ENCODE measurements around the gene RHOJ.

RHOJ gene

GRCh38 chr14:63288853-63289252, 84.6 kb downstream of the RHOJ start:
- peaks cover 0 to 10% (median 3%) of the 10 kb centered on the region in 5 donors for H3K4me1 ChIP-seq (ENCODE audit: control insufficient read depth in 5 of 5, insufficient read depth in 5 of 5, low read length in 5 of 5)
- H3K9ac ChIP-seq (ENCODE audit: low read length in 5 of 5) = no peak overlapping the region
- no peaks in the 10 kb centered on the region for H3K9me3 ChIP-seq (ENCODE audit: control insufficient read depth in 5 of 5, low read length in 5 of 5)
- H3K27ac ChIP-seq (ENCODE audit: low read depth, low read length) = no peak overlapping the region
- peaks cover 0 to 4% (median 0%) of the 10 kb centered on the region in 5 donors for H3K27me3 ChIP-seq (ENCODE audit: control insufficient read depth in 5 of 5, insufficient read depth in 4 of 5, low read length in 5 of 5)
- H3K4me3 ChIP-seq (ENCODE audit: low read depth in 1 of 5, low read length in 5 of 5) = no peak overlapping the region
- peaks cover 0 to 16% (median 11%) of the 10 kb centered on the region in 5 donors for H3K36me3 ChIP-seq (ENCODE audit: control insufficient read depth in 5 of 5, insufficient read depth in 5 of 5, low read length in 5 of 5)

- H3K4me3 ChIP-seq (ENCODE audit: low read depth in 1 of 5, low read length in 5 of 5) = peak overlapping the region in 1 of 5 donors; percentile 22
- H3K36me3 ChIP-seq (ENCODE audit: control insufficient read depth in 5 of 5, insufficient read depth in 5 of 5, low read length in 5 of 5) = peaks cover 0 to 16% (median 11%) of the 10 kb centered on the region in 5 donors
- H3K27ac ChIP-seq (ENCODE audit: low read depth, low read length) = no peak overlapping the region
- H3K27me3 ChIP-seq (ENCODE audit: control insufficient read depth in 5 of 5, insufficient read depth in 4 of 5, low read length in 5 of 5) = peaks cover 0 to 2% (median 0%) of the 10 kb centered on the region in 5 donors
- no peaks in the 10 kb centered on the region for H3K9me3 ChIP-seq (ENCODE audit: control insufficient read depth in 5 of 5, low read length in 5 of 5)
- H3K9ac ChIP-seq (ENCODE audit: low read length in 5 of 5) = no peak overlapping the region
- peaks cover 0 to 7% (median 3%) of the 10 kb centered on the region in 5 donors for H3K4me1 ChIP-seq (ENCODE audit: control insufficient read depth in 5 of 5, insufficient read depth in 5 of 5, low read length in 5 of 5)
Measured at GRCh38 chr14:63290741-63291430, 86.6 kb downstream of the RHOJ start.

DNA sequence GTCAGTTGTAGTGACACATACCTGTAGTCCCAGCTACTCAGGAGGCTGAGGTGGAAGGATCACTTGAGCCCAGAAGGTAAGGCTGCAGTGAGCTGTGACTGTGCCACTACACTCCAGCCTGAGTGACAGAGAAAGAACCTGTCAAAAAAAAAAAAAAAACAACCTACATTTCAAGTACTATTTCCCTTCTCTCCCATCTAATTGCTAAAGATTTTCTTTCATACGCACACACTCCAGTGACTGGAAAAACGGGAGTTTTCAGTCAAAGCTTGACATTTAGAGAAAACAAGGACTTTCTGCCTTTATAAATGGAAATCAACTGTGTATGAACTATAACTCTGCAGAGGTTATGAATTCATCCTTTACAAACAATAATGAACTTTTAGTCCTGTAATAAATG, 88.6 kb downstream of the RHOJ start:
- no peak overlapping the region for H3K27ac ChIP-seq (ENCODE audit: low read depth, low read length)
- no peak overlapping the region for H3K4me3 ChIP-seq (ENCODE audit: low read depth in 1 of 5, low read length in 5 of 5)
- H3K36me3 ChIP-seq (ENCODE audit: control insufficient read depth in 5 of 5, insufficient read depth in 5 of 5, low read length in 5 of 5) = peaks cover 0 to 10% (median 8%) of the 10 kb centered on the region in 5 donors
- no peak overlapping the region for H3K9ac ChIP-seq (ENCODE audit: low read length in 5 of 5)
- no peaks in the 10 kb centered on the region for H3K9me3 ChIP-seq (ENCODE audit: control insufficient read depth in 5 of 5, low read length in 5 of 5)
- peaks cover 0 to 2% (median 0%) of the 10 kb centered on the region in 5 donors for H3K27me3 ChIP-seq (ENCODE audit: control insufficient read depth in 5 of 5, insufficient read depth in 4 of 5, low read length in 5 of 5)
- H3K4me1 ChIP-seq (ENCODE audit: control insufficient read depth in 5 of 5, insufficient read depth in 5 of 5, low read length in 5 of 5) = peaks cover 0 to 10% (median 7%) of the 10 kb centered on the region in 5 donors

DNA sequence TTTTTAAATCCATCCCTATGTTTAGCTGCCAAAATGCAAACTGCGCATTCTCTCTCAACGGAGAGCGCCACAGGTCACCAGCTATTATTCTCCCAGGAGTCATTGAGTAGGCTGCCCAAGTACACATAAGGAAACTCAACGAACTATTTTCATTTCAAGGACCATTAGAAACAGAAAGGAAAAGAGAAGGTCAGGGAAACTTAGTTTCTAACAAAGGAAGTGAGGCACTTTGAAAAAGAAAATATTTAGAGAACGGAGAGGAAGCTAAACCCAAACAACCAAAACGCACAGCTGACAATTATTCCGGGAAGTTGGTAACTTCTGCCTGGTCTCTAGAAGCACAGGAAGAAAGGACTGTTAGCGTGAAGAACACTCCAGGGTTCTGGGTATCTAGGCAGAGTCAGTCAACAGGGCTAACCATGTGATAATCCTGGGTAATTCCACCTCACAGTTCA, 91.0 kb downstream of the RHOJ start:
- Histone ChIP-seq H3K36me3 (ENCODE audit: control insufficient read depth in 5 of 5, insufficient read depth in 5 of 5, low read length in 5 of 5) (peaks cover 0 to 6% (median 4%) of the 10 kb centered on the region in 5 donors), H3K9ac (ENCODE audit: low read length in 5 of 5) (peak overlapping the region in 1 of 5 donors; percentile 18), H3K27me3 (ENCODE audit: control insufficient read depth in 5 of 5, insufficient read depth in 4 of 5, low read length in 5 of 5) (no peaks in the 10 kb centered on the region), H3K4me3 (ENCODE audit: low read depth in 1 of 5, low read length in 5 of 5) (peak overlapping the region in 3 of 5 donors; percentile 9 to 47 (median 32)), H3K27ac (ENCODE audit: low read depth, low read length) (peak overlapping the region; percentile 49), H3K9me3 (ENCODE audit: control insufficient read depth in 5 of 5, low read length in 5 of 5) (no peaks in the 10 kb centered on the region), H3K4me1 (ENCODE audit: control insufficient read depth in 5 of 5, insufficient read depth in 5 of 5, low read length in 5 of 5) (peaks cover 0 to 16% (median 7%) of the 10 kb centered on the region in 5 donors)

DNA sequence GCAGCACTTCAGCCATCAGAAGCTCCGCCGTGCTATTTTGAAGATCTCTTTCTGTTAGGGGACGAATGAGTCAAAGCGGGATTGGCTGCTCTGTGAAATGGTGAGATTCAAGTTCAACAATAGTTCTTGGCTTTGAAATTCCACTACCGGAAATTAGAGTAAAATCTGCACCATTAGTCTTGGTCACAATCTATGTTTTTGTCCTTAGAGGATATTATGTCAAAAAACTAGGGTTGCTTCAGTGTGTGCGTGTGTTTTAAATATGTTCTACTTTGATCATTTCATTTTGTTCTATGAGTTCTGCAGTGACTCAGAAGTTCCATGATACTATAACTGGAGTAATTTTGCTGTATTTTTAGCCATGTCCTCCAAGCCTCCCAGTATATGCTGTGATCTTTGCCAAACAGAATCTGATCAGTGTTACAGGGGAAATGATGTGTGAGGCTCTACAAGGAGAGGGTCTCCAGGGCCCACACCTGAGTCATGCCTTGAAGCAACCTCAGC, 91.9 kb downstream of the RHOJ start:
- Histone ChIP-seq H3K4me3 (ENCODE audit: low read depth in 1 of 5, low read length in 5 of 5) (peak overlapping the region in 1 of 5 donors; percentile 47), H3K9ac (ENCODE audit: low read length in 5 of 5) (no peak overlapping the region), H3K4me1 (ENCODE audit: control insufficient read depth in 5 of 5, insufficient read depth in 5 of 5, low read length in 5 of 5) (peaks cover 0 to 16% (median 2%) of the 10 kb centered on the region in 5 donors), H3K27ac (ENCODE audit: low read depth, low read length) (peak overlapping the region; percentile 49), H3K27me3 (ENCODE audit: control insufficient read depth in 5 of 5, insufficient read depth in 4 of 5, low read length in 5 of 5) (no peaks in the 10 kb centered on the region), H3K36me3 (ENCODE audit: control insufficient read depth in 5 of 5, insufficient read depth in 5 of 5, low read length in 5 of 5) (peaks cover 0 to 3% (median under 1%) of the 10 kb centered on the region in 5 donors), H3K9me3 (ENCODE audit: control insufficient read depth in 5 of 5, low read length in 5 of 5) (no peaks in the 10 kb centered on the region)

GRCh38 chr14:63297372-63298063, 93.3 kb downstream of the RHOJ start:
- Histone ChIP-seq H3K27ac (ENCODE audit: low read depth, low read length) (no peak overlapping the region), H3K4me3 (ENCODE audit: low read depth in 1 of 5, low read length in 5 of 5) (no peak overlapping the region), H3K36me3 (ENCODE audit: control insufficient read depth in 5 of 5, insufficient read depth in 5 of 5, low read length in 5 of 5) (no peaks in the 10 kb centered on the region), H3K4me1 (ENCODE audit: control insufficient read depth in 5 of 5, insufficient read depth in 5 of 5, low read length in 5 of 5) (peaks cover 0 to 30% (median 8%) of the 10 kb centered on the region in 5 donors), H3K9ac (ENCODE audit: low read length in 5 of 5) (no peak overlapping the region), H3K9me3 (ENCODE audit: control insufficient read depth in 5 of 5, low read length in 5 of 5) (no peaks in the 10 kb centered on the region), H3K27me3 (ENCODE audit: control insufficient read depth in 5 of 5, insufficient read depth in 4 of 5, low read length in 5 of 5) (no peaks in the 10 kb centered on the region)

DNA sequence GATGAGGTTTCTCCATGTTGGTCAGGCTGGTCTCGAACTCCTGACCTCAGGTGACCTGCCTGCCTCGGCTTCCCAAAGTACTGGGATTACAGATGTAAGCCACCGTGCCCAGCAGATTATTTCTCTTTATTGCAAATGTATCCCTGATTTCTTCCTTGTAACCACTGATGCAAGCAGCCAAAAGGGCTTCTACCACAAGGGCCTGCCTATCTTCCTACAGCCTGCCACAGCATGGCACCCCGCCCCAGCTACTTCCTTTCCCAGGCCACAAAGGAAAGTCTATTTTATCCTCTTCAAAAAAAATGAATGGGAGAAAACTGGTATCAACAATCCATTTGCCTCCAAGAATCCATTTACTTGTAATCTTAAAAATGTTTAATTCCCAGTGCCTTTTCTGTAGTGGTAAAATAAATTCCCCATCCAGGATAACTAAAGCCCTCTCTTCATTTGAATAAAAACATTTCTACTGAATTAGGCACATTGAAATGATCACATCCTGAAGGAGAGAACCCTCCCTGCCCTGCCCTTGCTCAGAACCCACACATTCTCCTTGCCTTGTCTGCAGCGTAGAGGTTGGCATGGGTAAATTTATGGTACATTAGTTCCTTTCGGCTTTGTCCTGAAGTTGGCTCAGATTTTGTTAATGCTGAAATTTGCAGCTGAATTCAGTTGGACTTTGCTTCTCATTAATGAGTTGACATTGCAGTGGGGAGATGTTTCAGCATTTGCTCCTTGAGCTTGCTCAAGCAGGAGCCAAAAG, 95.3 kb downstream of the RHOJ start:
- H3K9me3 ChIP-seq (ENCODE audit: control insufficient read depth in 5 of 5, low read length in 5 of 5) = no peaks in the 10 kb centered on the region
- no peak overlapping the region for H3K4me3 ChIP-seq (ENCODE audit: low read depth in 1 of 5, low read length in 5 of 5)
- no peaks in the 10 kb centered on the region for H3K36me3 ChIP-seq (ENCODE audit: control insufficient read depth in 5 of 5, insufficient read depth in 5 of 5, low read length in 5 of 5)
- no peaks in the 10 kb centered on the region for H3K27me3 ChIP-seq (ENCODE audit: control insufficient read depth in 5 of 5, insufficient read depth in 4 of 5, low read length in 5 of 5)
- H3K27ac ChIP-seq (ENCODE audit: low read depth, low read length) = no peak overlapping the region
- peaks cover 0 to 30% (median 8%) of the 10 kb centered on the region in 5 donors for H3K4me1 ChIP-seq (ENCODE audit: control insufficient read depth in 5 of 5, insufficient read depth in 5 of 5, low read length in 5 of 5)
- no peak overlapping the region for H3K9ac ChIP-seq (ENCODE audit: low read length in 5 of 5)

- peaks cover 0 to 27% (median 8%) of the 10 kb centered on the region in 5 donors for H3K4me1 ChIP-seq (ENCODE audit: control insufficient read depth in 5 of 5, insufficient read depth in 5 of 5, low read length in 5 of 5)
- H3K27ac ChIP-seq (ENCODE audit: low read depth, low read length) = no peak overlapping the region
- H3K9ac ChIP-seq (ENCODE audit: low read length in 5 of 5) = no peak overlapping the region
- no peaks in the 10 kb centered on the region for H3K9me3 ChIP-seq (ENCODE audit: control insufficient read depth in 5 of 5, low read length in 5 of 5)
- no peaks in the 10 kb centered on the region for H3K36me3 ChIP-seq (ENCODE audit: control insufficient read depth in 5 of 5, insufficient read depth in 5 of 5, low read length in 5 of 5)
- no peak overlapping the region for H3K4me3 ChIP-seq (ENCODE audit: low read depth in 1 of 5, low read length in 5 of 5)
- no peaks in the 10 kb centered on the region for H3K27me3 ChIP-seq (ENCODE audit: control insufficient read depth in 5 of 5, insufficient read depth in 4 of 5, low read length in 5 of 5)
Measured at GRCh38 chr14:63300854-63301253, 96.6 kb downstream of the RHOJ start.

DNA sequence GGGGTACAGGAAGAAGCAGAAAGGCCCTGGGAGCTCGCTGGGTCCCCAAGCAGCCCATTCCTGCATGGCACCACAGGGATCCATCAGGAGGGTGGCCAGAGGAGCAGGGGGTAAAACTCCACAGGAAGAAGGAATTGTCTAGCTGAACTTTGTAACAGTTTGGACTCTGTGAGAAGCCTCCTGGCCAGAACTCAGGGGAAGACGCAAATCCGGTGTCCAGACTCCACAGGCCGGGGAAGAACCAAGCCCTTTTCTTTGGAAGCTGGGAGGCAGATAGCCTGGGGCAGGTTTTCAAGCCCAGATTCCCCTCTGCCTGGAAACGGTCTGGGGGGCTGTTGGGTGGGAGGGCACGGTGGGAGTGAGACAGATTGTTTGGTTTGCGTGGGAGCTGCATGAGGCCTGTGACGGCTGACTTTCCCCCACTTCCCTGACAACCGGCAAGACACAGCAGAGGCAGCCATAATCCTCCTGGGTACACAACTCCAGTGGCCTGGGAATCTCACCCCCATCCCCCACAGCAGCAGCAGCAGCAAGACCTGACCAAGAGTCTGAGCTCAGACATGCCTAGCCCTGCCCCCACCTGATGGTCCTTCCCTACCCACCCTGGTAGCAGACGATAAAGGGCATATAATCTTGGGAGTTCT, 97.8 kb downstream of the RHOJ start:
- Histone ChIP-seq H3K4me3 (ENCODE audit: low read depth in 1 of 5, low read length in 5 of 5) (no peak overlapping the region), H3K36me3 (ENCODE audit: control insufficient read depth in 5 of 5, insufficient read depth in 5 of 5, low read length in 5 of 5) (no peaks in the 10 kb centered on the region), H3K9ac (ENCODE audit: low read length in 5 of 5) (no peak overlapping the region), H3K27me3 (ENCODE audit: control insufficient read depth in 5 of 5, insufficient read depth in 4 of 5, low read length in 5 of 5) (no peaks in the 10 kb centered on the region), H3K9me3 (ENCODE audit: control insufficient read depth in 5 of 5, low read length in 5 of 5) (no peaks in the 10 kb centered on the region), H3K4me1 (ENCODE audit: control insufficient read depth in 5 of 5, insufficient read depth in 5 of 5, low read length in 5 of 5) (peaks cover 0 to 20% (median 8%) of the 10 kb centered on the region in 5 donors), H3K27ac (ENCODE audit: low read depth, low read length) (peak overlapping the region; percentile 52)
